K562 (cell line): ENCODE data around the gene EXOC3L1. TPM values are rescaled to one million over a fixed set of nuclear protein-coding genes. Genes with fewer than 3 reads are reported as not detected.

Experiments
- CBX3 ChIP-seq, 2 experiments: IDR thresholded peaks; 1 replicate in 1 of 2; 2 replicates in 1 of 2; pipeline ENCODE4 v1.6.1; 2012; ENCODE audit warnings: inconsistent platforms in 2 of 2, low read length in 2 of 2, borderline replicate concordance in 1 of 2, control low read depth in 1 of 2
- MEF2D ChIP-seq: conservative IDR thresholded peaks from 2 replicates; pipeline ENCODE4 v1.6.1; 2016; ENCODE audit warnings: low read depth, missing genetic modification characterization, missing compliant biosample characterization
- POLR2A ChIP-seq: fragments of 450-650 bp; conservative IDR thresholded peaks from 2 replicates; pipeline ENCODE4 v1.6.1; 2016
- RBM22 ChIP-seq: fragments of 200-400 bp; formaldehyde crosslinking; IDR thresholded peaks from 2 replicates; pipeline ENCODE4 v1.6.1; 2018; ENCODE audit warnings: low read length, low read depth; ENCODE audit not compliant: poor library complexity, severe bottlenecking
- RBM25 ChIP-seq: fragments of 200-400 bp; formaldehyde crosslinking; IDR thresholded peaks from 2 replicates; pipeline ENCODE4 v1.6.1; 2018; ENCODE audit warnings: low read length, low read depth, moderate library complexity; ENCODE audit not compliant: severe bottlenecking
- USF2 ChIP-seq: sonication (generic); formaldehyde crosslinking; IDR thresholded peaks from 2 replicates; pipeline ENCODE4 v1.5.0; 2020; ENCODE audit warnings: missing genetic modification reagents
- ZBTB2 ChIP-seq: fragments of 450-650 bp; IDR thresholded peaks from 2 replicates; pipeline ENCODE4 v1.6.1; 2016; ENCODE audit warnings: antibody characterized with exemption
- ZBTB33 ChIP-seq: sonication (generic); formaldehyde crosslinking; IDR thresholded peaks from 2 replicates; pipeline ENCODE4 v1.8.1; 2023; ENCODE audit warnings: mild to moderate bottlenecking, missing genetic modification reagents
- ZFP91 ChIP-seq: sonication (generic); formaldehyde crosslinking; IDR thresholded peaks from 2 replicates; pipeline ENCODE4 v1.8.0; 2022; ENCODE audit warnings: mild to moderate bottlenecking, missing genetic modification reagents
- ZKSCAN8 ChIP-seq: fragments of 200-800 bp; sonication (Bioruptor generic); IDR thresholded peaks from 2 replicates; pipeline ENCODE4 v1.6.1; 2016; ENCODE audit warnings: missing genetic modification characterization, missing compliant biosample characterization
- ZNF121 ChIP-seq: sonication (generic); formaldehyde crosslinking; conservative IDR thresholded peaks from 2 replicates; pipeline ENCODE4 v1.8.0; 2022; ENCODE audit warnings: missing genetic modification reagents
- ZNF23 ChIP-seq: fragments of 250-450 bp; sonication (Bioruptor Pico); IDR thresholded peaks from 2 replicates; pipeline ENCODE4 v1.4.0; 2020; ENCODE audit warnings: mild to moderate bottlenecking
- ZNF239 ChIP-seq: fragments of 250-450 bp; sonication (Bioruptor Pico); IDR thresholded peaks from 2 replicates; pipeline ENCODE4 v1.4.0; 2020; ENCODE audit warnings: mild to moderate bottlenecking
- ZNF586 ChIP-seq: fragments of 450-650 bp; formaldehyde crosslinking; conservative IDR thresholded peaks from 2 replicates; pipeline ENCODE4 v1.4.0; 2020; ENCODE audit warnings: mild to moderate bottlenecking, moderate library complexity
- ZNF766 ChIP-seq: fragments of 200-800 bp; sonication (Bioruptor generic); conservative IDR thresholded peaks from 2 replicates; pipeline ENCODE4 v1.6.1; 2016; ENCODE audit warnings: missing genetic modification characterization, missing compliant biosample characterization
- polyA plus RNA-seq, 8 experiments: library from polyadenylated mRNA; depleted of rRNA in 4 of 8; stranded (reverse) in 5 of 8; unstranded in 3 of 8; fragments of >200 nt; fragmentation: Nextera tagmentation in 2 of 8; fragmentation: Illumina TruSeq in 1 of 8; extraction: Ambion mirVana in 2 of 8; extraction: Trizol in 1 of 8; gene quantifications; 2 replicates each; pipeline versions ENCODE4 v1.2.1 to v1.2.3, GENCODE V29; 2011 to 2014; ENCODE audit warnings: inconsistent platforms in 1 of 8, missing spikeins in 1 of 8
- total RNA-seq, 7 experiments: library from RNA; depleted of rRNA in 6 of 7; stranded (reverse); fragments of >200 nt in 6 of 7; fragmentation: Illumina TruSeq in 2 of 7; extraction: Trizol in 2 of 7; gene quantifications; 2 replicates each; pipeline versions ENCODE4 v1.2.1 to v1.2.3, GENCODE V29; 2011 to 2021; ENCODE audit warnings: low replicate concordance in 1 of 7

EXOC3L1 gene
- total and polyA plus RNA-seq, 9 of the 15 experiments (the other 6 are each of a cell fraction or from before 2014, with no cell fraction given), result 0.08 TPM; not detected in 8

- TF ChIP-seq RBM25, result no peak
- peak; percentile 39 for TF ChIP-seq RBM22
- no peak for TF ChIP-seq ZNF23 (CRISPR knock-in tag)
- peak; percentile 52 for TF ChIP-seq POLR2A
- no peak for TF ChIP-seq ZNF586
- TF ChIP-seq MEF2D (tag), result no peak
- TF ChIP-seq ZFP91 (CRISPR knock-in tag), result no peak
- no peak for TF ChIP-seq CBX3 (IDR thresholded peaks at IDR 0.05; ENCODE audit: borderline replicate concordance in 1 of 2, low read length in 2 of 2)
- TF ChIP-seq ZNF239 (CRISPR knock-in tag), result no peak
- TF ChIP-seq ZKSCAN8 (CRISPR knock-in tag), result no peak
- no peak for TF ChIP-seq USF2 (CRISPR knock-in tag)
- no peak for TF ChIP-seq ZNF766
- TF ChIP-seq ZBTB33 (CRISPR knock-in tag), result peak; percentile 71
- no peak for TF ChIP-seq ZNF121 (CRISPR knock-in tag)
- TF ChIP-seq ZBTB2, result no peak
- TF ChIP-seq, all 486 proteins: peak for 4
Measured at GRCh38 chr16:67149276-67150046, 40.5 kb downstream of the EXOC3L1 start (continued).
